GM18505 (cell line): Measurements from ENCODE around the gene CDR2.
"Not testable (repeated sequence)": the region's sequence is repeated elsewhere in the genome, so short reads cannot be mapped to it uniquely, and the experiment has no call there.

ENCODE experiments used
- ATAC-seq: cut with Tn5 transposase; IDR thresholded peaks from one replicate; pipeline ENCODE4 v1.9.1; 2021; ENCODE audit not compliant: unreplicated experiment
- POLR2A ChIP-seq: IDR thresholded peaks from 4 replicates; pipeline ENCODE4 v1.6.1; 2011; ENCODE audit warnings: borderline replicate concordance; ENCODE audit not compliant: insufficient read depth, insufficient read length; ENCODE audit errors: extremely low read depth

CDR2 gene

GRCh38 chr16:22374311-22375116, at the start of gene CDR2:
TSS of gene CDR2 (minus strand) at chr16:22374619. CDS start at chr16:22374309, 310 bp downstream.
- peak; percentile 82 for TF ChIP-seq POLR2A
- peak; percentile 88 for ATAC-seq

DNA sequence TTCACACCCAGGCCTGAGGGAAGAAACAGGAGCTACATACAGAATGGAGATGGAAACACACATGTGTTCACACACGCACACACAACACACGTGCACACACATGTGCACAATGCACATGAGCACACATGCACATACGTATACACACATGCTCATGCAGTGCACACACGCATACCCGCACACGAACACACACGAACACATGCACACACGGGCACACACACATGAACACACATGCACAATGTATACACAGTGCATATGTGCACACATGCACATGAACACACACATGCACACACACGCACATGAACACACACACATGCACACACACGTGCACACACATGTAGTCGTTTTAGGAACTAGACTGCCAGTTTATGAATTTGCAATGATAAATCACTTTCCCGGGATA, 49.3 kb upstream of the CDR2 start:
- ATAC-seq: no peak
- no peak for TF ChIP-seq POLR2A

DNA sequence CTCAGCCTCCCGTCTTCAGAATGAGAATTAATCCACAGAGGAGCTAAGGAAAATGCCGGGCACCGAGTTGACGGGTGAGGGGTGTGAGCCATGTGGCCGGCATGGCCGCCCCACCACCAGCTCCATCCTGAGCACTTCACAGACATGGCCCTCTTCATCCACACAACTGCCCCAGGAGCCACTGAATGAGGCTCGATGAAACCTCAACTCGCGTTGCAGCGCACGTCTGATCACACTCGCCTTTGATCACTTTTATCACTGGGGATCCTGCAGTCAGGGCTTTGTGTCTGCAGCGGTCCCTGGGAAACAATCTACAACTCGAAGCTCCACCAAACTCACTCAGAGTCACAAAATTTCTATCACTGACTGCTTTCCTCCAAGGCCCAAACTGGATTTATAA, 46.7 kb upstream of the CDR2 start:
- no peak for TF ChIP-seq POLR2A
- ATAC-seq: no peak

GRCh38 chr16:22420606-22421135, 46.3 kb upstream of the CDR2 start:
- TF ChIP-seq POLR2A: no peak
- ATAC-seq: no peak

- no peak for ATAC-seq
- TF ChIP-seq POLR2A: no peak
Observed at GRCh38 chr16:22419908-22420307, 45.5 kb upstream of the CDR2 start.

DNA sequence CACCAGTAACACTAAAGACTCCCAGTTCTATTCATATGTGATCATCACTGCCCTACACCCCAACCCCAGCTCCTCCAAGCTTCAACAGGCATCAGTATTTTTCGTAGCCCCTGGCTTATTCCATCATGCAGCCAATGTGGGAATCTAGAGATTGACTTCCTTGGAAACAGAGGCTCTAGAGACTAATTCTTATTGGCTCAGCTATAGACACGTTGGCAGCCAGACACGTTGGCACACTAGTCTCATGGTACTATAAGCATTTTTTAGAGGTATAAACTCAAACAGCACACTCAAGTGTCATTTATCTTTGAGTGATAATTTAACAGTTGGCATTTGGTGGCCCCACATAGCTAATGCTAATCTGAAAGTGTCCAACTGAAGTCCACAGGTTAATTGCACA, 44.4 kb upstream of the CDR2 start:
- no peak for TF ChIP-seq POLR2A
- ATAC-seq: no peak

GRCh38 chr16:22417798-22418197, 43.4 kb upstream of the CDR2 start:
- not testable (repeated sequence) for ATAC-seq

DNA sequence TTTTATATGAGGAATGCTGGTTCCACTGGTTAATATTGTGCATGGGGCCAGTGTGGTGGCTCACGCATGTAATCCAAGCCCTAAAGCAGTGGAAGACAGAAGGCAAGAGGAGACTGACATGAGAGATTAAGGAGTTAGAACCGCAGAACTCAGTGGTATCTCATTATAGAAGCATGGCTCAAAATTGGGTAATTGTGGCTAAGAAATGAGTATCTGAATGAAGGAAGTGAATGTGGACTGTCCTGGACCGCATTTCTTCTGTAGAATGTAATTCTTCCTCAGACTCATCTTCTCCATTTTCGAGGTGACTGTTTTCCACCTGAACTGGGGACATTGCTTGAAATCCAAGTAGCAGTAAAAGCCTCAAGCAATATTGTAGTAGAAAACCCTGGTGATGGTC, 42.6 kb upstream of the CDR2 start:
- no peak for TF ChIP-seq POLR2A
- ATAC-seq: no peak

GRCh38 chr16:22413819-22414218, 39.4 kb upstream of the CDR2 start:
- ATAC-seq: no peak
- no peak for TF ChIP-seq POLR2A

DNA sequence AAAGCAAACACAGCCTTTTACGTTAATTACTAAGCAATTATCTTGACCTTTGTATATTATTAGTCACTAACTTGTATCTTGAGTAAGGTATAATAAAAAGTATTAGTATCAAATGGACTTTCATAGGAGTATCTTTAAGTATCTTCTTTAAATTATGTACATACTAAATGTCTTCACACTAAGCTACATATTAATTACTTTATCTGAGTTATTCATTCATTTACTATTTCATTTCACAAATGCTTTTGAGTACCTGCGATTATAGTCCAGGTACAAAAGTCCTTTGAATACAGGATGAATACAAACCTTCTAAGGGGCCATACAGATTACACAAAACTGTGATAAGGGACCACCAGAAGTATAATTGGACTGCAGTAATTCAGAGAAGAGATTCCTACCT, 33.1 kb upstream of the CDR2 start:
- ATAC-seq: no peak
- TF ChIP-seq POLR2A: no peak

DNA sequence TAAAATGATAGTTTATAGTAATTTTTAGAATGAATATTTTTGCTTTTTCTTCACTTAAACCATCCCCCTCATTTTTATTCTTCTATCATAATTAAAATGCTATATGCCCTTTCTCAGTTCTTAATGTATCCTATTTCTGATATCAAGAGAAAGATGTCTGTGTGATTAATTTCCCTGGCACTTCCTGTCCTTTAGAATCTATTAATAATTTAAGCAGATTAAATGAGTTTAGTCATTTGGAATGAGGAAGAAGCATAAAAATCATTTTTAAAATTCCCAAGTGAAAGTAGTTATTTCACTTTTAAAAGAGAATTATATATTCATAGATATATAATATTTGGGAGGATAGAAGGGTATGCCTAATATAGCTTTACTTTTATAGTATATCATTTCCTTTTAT, 27.8 kb upstream of the CDR2 start:
- no peak for ATAC-seq

GRCh38 chr16:22400900-22401299, 26.5 kb upstream of the CDR2 start:
- TF ChIP-seq POLR2A: no peak
- ATAC-seq: no peak

More for the DNA sequence above, 27.8 kb upstream of the CDR2 start:
- TF ChIP-seq POLR2A: no peak

DNA sequence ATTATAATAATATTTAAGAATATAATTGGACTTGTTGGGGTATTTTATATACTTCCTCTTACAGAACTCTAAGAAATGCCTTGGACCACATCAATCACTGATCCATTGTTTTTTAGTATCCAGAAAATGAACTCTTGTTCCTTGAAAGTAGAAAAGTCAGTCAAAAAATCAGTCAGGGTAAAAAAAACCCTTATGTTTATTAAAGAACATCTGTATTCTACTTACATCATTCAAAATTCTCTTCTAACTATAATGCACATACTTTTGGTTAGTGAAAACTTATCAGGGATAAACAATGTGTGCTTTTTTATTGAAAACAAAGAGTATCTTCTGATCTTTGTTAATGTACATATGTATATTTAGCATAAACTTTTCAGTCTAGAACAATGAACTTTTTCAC, 23.5 kb upstream of the CDR2 start:
- TF ChIP-seq POLR2A: no peak
- no peak for ATAC-seq

DNA sequence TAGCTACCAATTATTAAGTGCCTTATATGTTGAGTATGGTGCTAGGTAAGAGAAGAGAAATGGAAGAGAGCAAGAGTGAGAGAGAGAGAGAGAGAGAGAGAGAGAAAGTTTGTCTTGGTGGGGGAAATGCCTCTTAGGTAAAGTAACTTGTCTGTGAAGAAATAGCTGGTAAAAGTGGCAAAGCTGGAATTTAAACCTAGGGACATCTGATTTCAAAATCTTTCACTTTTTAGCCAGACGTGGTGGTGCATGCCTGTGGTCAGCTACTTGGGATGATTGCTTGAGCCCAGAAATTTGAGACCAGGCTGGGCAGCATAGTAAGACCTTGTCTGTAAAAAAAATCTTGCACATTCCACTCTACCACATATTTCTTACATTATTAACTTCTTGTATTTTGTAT, 23.0 kb upstream of the CDR2 start:
- TF ChIP-seq POLR2A: no peak
- no peak for ATAC-seq
